Calu3 (cell line): ENCODE results near the gene PLVAP. TPM values are rescaled to one million over a fixed set of nuclear protein-coding genes. Genes with fewer than 3 reads are reported as not detected.

Experiments
- BruUV-seq: library from RNA; stranded (reverse); fragments of 400-500 nt; replicated peaks from 2 replicates; lab custom pipeline; 2021; lab: Mats Ljungman, UMichigan
- CTCF ChIA-PET: fragments of 300-600 bp; sonication (Branson Sonifier 250); formaldehyde crosslinking; loops from one replicate; lab custom pipeline; 2022; ENCODE audit warnings: antibody characterized with exemption; lab: Charles Lee
- DNase-seq: peaks from one replicate; pipeline ENCODE4 v3.0.0; 2022
- H3K27ac Mint-ChIP-seq: one replicate; pipeline ENCODE4 v1.8.0; 2022; ENCODE audit warnings: mixed read lengths; ENCODE audit not compliant: unreplicated experiment
- H3K27me3 Mint-ChIP-seq: one replicate; pipeline ENCODE4 v1.8.0; 2022; ENCODE audit warnings: mixed read lengths; ENCODE audit not compliant: unreplicated experiment
- H3K36me3 Mint-ChIP-seq: one replicate; pipeline ENCODE4 v1.8.0; 2022; ENCODE audit warnings: mild to moderate bottlenecking, moderate library complexity, mixed read lengths; ENCODE audit not compliant: insufficient read depth, unreplicated experiment
- H3K4me1 Mint-ChIP-seq: one replicate; pipeline ENCODE4 v1.8.0; 2022; ENCODE audit warnings: mild to moderate bottlenecking, low read depth, mixed read lengths; ENCODE audit not compliant: unreplicated experiment
- H3K4me3 Mint-ChIP-seq: one replicate; pipeline ENCODE4 v1.8.0; 2022; ENCODE audit warnings: mild to moderate bottlenecking, low read depth, moderate library complexity, mixed read lengths; ENCODE audit not compliant: unreplicated experiment
- H3K9me3 Mint-ChIP-seq: one replicate; pipeline ENCODE4 v1.8.0; 2022; ENCODE audit warnings: low read depth, mixed read lengths; ENCODE audit not compliant: unreplicated experiment
- intact Hi-C: fragments of 100-400 bp; cut with micrococcal nuclease; formaldehyde crosslinking; loops from one replicate; pipeline ENCODE4 v1.10.0; 2022; ENCODE audit not compliant: unreplicated experiment
- total RNA-seq: library from RNA; stranded (reverse); gene quantifications from 2 replicates; pipeline ENCODE4 v1.2.3, GENCODE V29; 2022
- TF ChIP-seq, protein P1 (sequence below): fragments of 200-600 bp; IDR thresholded peaks from one replicate; pipeline ENCODE4 v1.8.0; 2022; ENCODE audit warnings: antibody characterized with exemption; ENCODE audit not compliant: unreplicated experiment

Gene PLVAP
- total RNA-seq, 1 experiment from 2014 or later: not detected

DNA sequence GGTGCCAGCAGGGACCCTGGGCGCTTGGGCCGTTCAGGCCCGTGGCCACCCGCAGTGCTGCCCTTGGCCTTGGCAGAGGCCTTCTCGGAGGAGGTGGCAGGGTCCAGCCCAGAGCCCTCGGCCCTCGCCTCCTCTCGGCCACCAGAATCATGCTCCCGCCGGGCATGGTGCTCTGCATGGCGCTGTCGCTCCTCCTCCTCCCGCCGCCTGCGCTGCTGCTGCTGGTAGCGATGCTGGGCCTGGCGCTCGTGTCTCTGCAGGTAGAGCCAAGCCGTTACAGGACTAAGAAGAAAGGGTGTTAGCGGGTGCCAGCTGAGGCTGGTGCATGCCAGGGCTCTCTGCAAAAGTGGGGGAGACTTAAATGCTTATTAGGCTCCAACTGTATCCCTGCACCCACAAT, 52.0 kb downstream of the PLVAP start:
- H3K4me3 Mint-ChIP-seq: no peak overlapping the region
- intact Hi-C loops: no loop called here

GRCh38 chr19:17324357-17325114, 52.6 kb downstream of the PLVAP start:
- no peak for DNase-seq
- intact Hi-C loops: no loop called here

More for the DNA sequence above, 52.0 kb downstream of the PLVAP start:
- no TSS peak for BruUV-seq
- no peaks in the 10 kb centered on the region for H3K27me3 Mint-ChIP-seq
- CTCF ChIA-PET: interaction anchor here (0.6 kb wide), 1 partner anchor 20 kb away, joined by 4 read pairs; no protein-coding TSS in a partner anchor
- H3K27ac Mint-ChIP-seq: no peak overlapping the region
- no peak for DNase-seq
- TF ChIP-seq, protein P1, sequence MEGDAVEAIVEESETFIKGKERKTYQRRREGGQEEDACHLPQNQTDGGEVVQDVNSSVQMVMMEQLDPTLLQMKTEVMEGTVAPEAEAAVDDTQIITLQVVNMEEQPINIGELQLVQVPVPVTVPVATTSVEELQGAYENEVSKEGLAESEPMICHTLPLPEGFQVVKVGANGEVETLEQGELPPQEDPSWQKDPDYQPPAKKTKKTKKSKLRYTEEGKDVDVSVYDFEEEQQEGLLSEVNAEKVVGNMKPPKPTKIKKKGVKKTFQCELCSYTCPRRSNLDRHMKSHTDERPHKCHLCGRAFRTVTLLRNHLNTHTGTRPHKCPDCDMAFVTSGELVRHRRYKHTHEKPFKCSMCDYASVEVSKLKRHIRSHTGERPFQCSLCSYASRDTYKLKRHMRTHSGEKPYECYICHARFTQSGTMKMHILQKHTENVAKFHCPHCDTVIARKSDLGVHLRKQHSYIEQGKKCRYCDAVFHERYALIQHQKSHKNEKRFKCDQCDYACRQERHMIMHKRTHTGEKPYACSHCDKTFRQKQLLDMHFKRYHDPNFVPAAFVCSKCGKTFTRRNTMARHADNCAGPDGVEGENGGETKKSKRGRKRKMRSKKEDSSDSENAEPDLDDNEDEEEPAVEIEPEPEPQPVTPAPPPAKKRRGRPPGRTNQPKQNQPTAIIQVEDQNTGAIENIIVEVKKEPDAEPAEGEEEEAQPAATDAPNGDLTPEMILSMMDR: no peak
- H3K36me3 Mint-ChIP-seq: peaks cover 17% of the 10 kb centered on the region
- H3K4me1 Mint-ChIP-seq: no peaks in the 10 kb centered on the region
- H3K9me3 Mint-ChIP-seq: no peaks in the 10 kb centered on the region

GRCh38 chr19:17323964-17324332, 53.2 kb downstream of the PLVAP start:
- Mint-ChIP-seq H3K27me3 (no peaks in the 10 kb centered on the region), H3K4me3 (no peak overlapping the region), H3K4me1 (no peaks in the 10 kb centered on the region), H3K9me3 (no peaks in the 10 kb centered on the region), H3K27ac (no peak overlapping the region), H3K36me3 (peaks cover 20% of the 10 kb centered on the region)
- no TSS peak for BruUV-seq
- TF ChIP-seq, protein P1: no peak
- intact Hi-C loops: no loop called here
- CTCF ChIA-PET: no interaction called here
- DNase-seq: no peak

More at GRCh38 chr19:17324357-17325114, 52.6 kb downstream of the PLVAP start:
- no peaks in the 10 kb centered on the region for H3K27me3 Mint-ChIP-seq
- TF ChIP-seq, protein P1: no peak
- no TSS peak for BruUV-seq
- peaks cover 20% of the 10 kb centered on the region for H3K36me3 Mint-ChIP-seq
- H3K4me1 Mint-ChIP-seq: no peaks in the 10 kb centered on the region
- CTCF ChIA-PET: interaction anchor here (0.6 kb wide), 1 partner anchor 19 kb away, joined by 4 read pairs; no protein-coding TSS in a partner anchor
- H3K9me3 Mint-ChIP-seq: no peaks in the 10 kb centered on the region
- no peak overlapping the region for H3K27ac Mint-ChIP-seq
- no peak overlapping the region for H3K4me3 Mint-ChIP-seq

GRCh38 chr19:17323300-17323963, 53.7 kb downstream of the PLVAP start:
- Mint-ChIP-seq H3K4me3 (no peak overlapping the region), H3K9me3 (no peaks in the 10 kb centered on the region), H3K36me3 (peaks cover 23% of the 10 kb centered on the region), H3K27ac (no peak overlapping the region), H3K4me1 (no peaks in the 10 kb centered on the region), H3K27me3 (no peaks in the 10 kb centered on the region)
- intact Hi-C loops: no loop called here
- DNase-seq: no peak
- TF ChIP-seq, protein P1: no peak
- CTCF ChIA-PET: interaction anchor here (0.6 kb wide), 1 partner anchor 9 kb away, joined by 5 read pairs; no protein-coding TSS in a partner anchor
- no TSS peak for BruUV-seq
